HCT116 (cell line): ENCODE data around the gene INS. TPM values are rescaled to one million over a fixed set of nuclear protein-coding genes. Genes with fewer than 3 reads are reported as not detected.

ENCODE experiments used
- ATAC-seq: fragments of 200-7000 bp; cut with Tn5 transposase; 2 replicates; pipeline ENCODE4 v1.9.1; 2020; ENCODE audit warnings: mild to moderate bottlenecking, moderate library complexity
- BruUV-seq: library from RNA; stranded (reverse); fragments of 400-500 nt; replicated peaks from 2 replicates; lab custom pipeline; 2021; lab: Mats Ljungman, UMichigan
- CTCF ChIA-PET: fragments of 300-600 bp; sonication (Branson Sonifier 250); formaldehyde crosslinking; loops from one replicate; lab custom pipeline; 2021; ENCODE audit warnings: antibody characterized with exemption; lab: Charles Lee
- POLR2A ChIA-PET: fragments of 300-600, 350-600 bp; sonication (Branson Sonifier 250); formaldehyde crosslinking; loops from one replicate; lab custom pipeline; 2021; ENCODE audit warnings: antibody characterized with exemption; lab: Charles Lee
- RAD21 ChIA-PET, 2 experiments: fragments of 300-600 bp; sonication (Branson Sonifier 250); formaldehyde crosslinking; loops; one replicate each; lab custom pipeline; 2023; ENCODE audit warnings: low total read pairs in 2 of 2; ENCODE audit not compliant: uncharacterized antibody in 2 of 2, unreplicated experiment in 2 of 2, low non-redundant PET in 1 of 2; lab: Charles Lee
- DNase-seq: peaks from one replicate; pipeline ENCODE4 v3.0.0-alpha.2; 2010; ENCODE audit warnings: low read depth, low spot score
- H2AFZ ChIP-seq: fragments of 200-600 bp; shearing (Covaris generic), sonication (generic); 2 replicates; pipeline ENCODE4 v1.6.1; 2017; ENCODE audit warnings: low read depth, mixed run types, mixed read lengths, antibody characterized with exemption, low read length; ENCODE audit not compliant: poor library complexity, severe bottlenecking
- H3K27ac ChIP-seq: 2 replicates; pipeline ENCODE4 v1.5.1; 2012; ENCODE audit warnings: low read depth, low read length
- H3K27me3 ChIP-seq: fragments of 200-600 bp; sonication (generic); 2 replicates; pipeline ENCODE4 v1.6.1; 2016; ENCODE audit warnings: mixed run types, low read length, mixed read lengths; ENCODE audit not compliant: insufficient read depth
- H3K36me3 ChIP-seq, 2 experiments: fragments of 200-500 bp in 1 of 2; fragments of 200-600 bp in 1 of 2; sonication (Bioruptor generic) in 1 of 2; sonication (generic) in 1 of 2; 2 replicates each; pipeline versions ENCODE4 v1.5.1 to v1.6.1; 2014 to 2016; ENCODE audit warnings: low read length in 2 of 2, inconsistent platforms in 1 of 2, mixed read lengths in 1 of 2, mixed run types in 1 of 2; ENCODE audit not compliant: insufficient read depth in 2 of 2, control insufficient read depth in 1 of 2
- H3K4me1 ChIP-seq, 2 experiments: fragments of 200-600 bp in 1 of 2; sonication (generic) in 1 of 2; 2 replicates each; pipeline versions ENCODE4 v1.5.1 to v1.6.1; 2012 to 2017; ENCODE audit warnings: low read length in 2 of 2, inconsistent platforms in 1 of 2, mild to moderate bottlenecking in 1 of 2, mixed read lengths in 1 of 2, mixed run types in 1 of 2, moderate library complexity in 1 of 2; ENCODE audit not compliant: insufficient read depth in 2 of 2, control insufficient read depth in 1 of 2
- H3K4me2 ChIP-seq: fragments of 200-600 bp; sonication (generic); 2 replicates; pipeline ENCODE4 v1.6.1; 2017; ENCODE audit warnings: mixed run types, low read length, mixed read lengths
- H3K4me3 ChIP-seq, 2 experiments: fragments of 200-600 bp in 1 of 2; sonication (generic) in 1 of 2; replicated peaks in 1 of 2; 2 replicates each; pipeline ENCODE4 v1.5.1; 2011 to 2016; ENCODE audit warnings: low read length in 2 of 2, control low read depth in 1 of 2, low read depth in 1 of 2, mild to moderate bottlenecking in 1 of 2, mixed read lengths in 1 of 2, mixed run types in 1 of 2
- H3K79me2 ChIP-seq: fragments of 200-600 bp; sonication (generic); 2 replicates; pipeline ENCODE4 v1.6.1; 2017; ENCODE audit warnings: mild to moderate bottlenecking, mixed run types, low read length, moderate library complexity, mixed read lengths; ENCODE audit not compliant: insufficient read depth
- H3K9ac ChIP-seq: fragments of 200-600 bp; sonication (generic); 2 replicates; pipeline ENCODE4 v1.6.1; 2016; ENCODE audit warnings: low read length, mixed read lengths
- H3K9me2 ChIP-seq: fragments of 200-600 bp; sonication (generic), shearing (Covaris generic); 2 replicates; pipeline ENCODE4 v1.6.1; 2017; ENCODE audit warnings: mixed run types, mild to moderate bottlenecking, moderate library complexity; ENCODE audit not compliant: insufficient read depth
- H3K9me3 ChIP-seq, 2 experiments: fragments of 200-500 bp in 1 of 2; fragments of 200-600 bp in 1 of 2; sonication (Bioruptor generic) in 1 of 2; sonication (generic) in 1 of 2; 2 replicates each; pipeline ENCODE4 v1.6.1; 2014 to 2017; ENCODE audit warnings: low read length in 2 of 2, mixed read lengths in 2 of 2, inconsistent platforms in 1 of 2, low read depth in 1 of 2, mild to moderate bottlenecking in 1 of 2, mixed run types in 1 of 2, moderate library complexity in 1 of 2; ENCODE audit not compliant: control insufficient read depth in 1 of 2, insufficient read depth in 1 of 2
- H4K20me1 ChIP-seq: fragments of 200-600 bp; sonication (generic), shearing (Covaris generic); 2 replicates; pipeline ENCODE4 v1.6.1; 2017; ENCODE audit warnings: mixed run types, mild to moderate bottlenecking, moderate library complexity; ENCODE audit not compliant: insufficient read depth
- CBX3 ChIP-seq: IDR thresholded peaks from 2 replicates; pipeline ENCODE4 v1.6.1; 2012; ENCODE audit warnings: low read depth
- EGR1 ChIP-seq: IDR thresholded peaks from 2 replicates; pipeline ENCODE4 v1.6.1; 2012; ENCODE audit warnings: low read depth
- ELF1 ChIP-seq: IDR thresholded peaks from 2 replicates; pipeline ENCODE4 v1.6.1; 2012; ENCODE audit warnings: low read depth, borderline replicate concordance
- MAX ChIP-seq: IDR thresholded peaks from 2 replicates; pipeline ENCODE4 v1.6.1; 2012
- POLR2A ChIP-seq: IDR thresholded peaks from 2 replicates; pipeline ENCODE4 v1.7.0; 2011; ENCODE audit warnings: borderline replicate concordance; ENCODE audit not compliant: insufficient read depth, insufficient read length; ENCODE audit errors: extremely low read depth
- RAD21 ChIP-seq: IDR thresholded peaks from 2 replicates; pipeline ENCODE4 v1.6.1; 2012; ENCODE audit warnings: low read depth, mild to moderate bottlenecking
- REST ChIP-seq: IDR thresholded peaks from 2 replicates; pipeline ENCODE4 v1.6.1; 2012; ENCODE audit warnings: low read depth
- SP1 ChIP-seq: IDR thresholded peaks from 2 replicates; pipeline ENCODE4 v1.6.1; 2012; ENCODE audit warnings: low read depth
- YY1 ChIP-seq: IDR thresholded peaks from 2 replicates; pipeline ENCODE4 v1.6.1; 2011; ENCODE audit warnings: low read length, low read depth, moderate library complexity, mild to moderate bottlenecking; ENCODE audit not compliant: insufficient replicate concordance; ENCODE audit errors: extremely low read depth
- ZBTB33 ChIP-seq: IDR thresholded peaks from 2 replicates; pipeline ENCODE4 v1.6.1; 2011; ENCODE audit warnings: mild to moderate bottlenecking, low read length, moderate library complexity; ENCODE audit not compliant: insufficient replicate concordance; ENCODE audit errors: extremely low read depth
- intact Hi-C: fragments of 100-400 bp; cut with micrococcal nuclease; formaldehyde crosslinking; loops from 2 replicates; pipeline ENCODE4 v1.10.0; 2022
- total RNA-seq: library from RNA; stranded (reverse); gene quantifications from one replicate; pipeline ENCODE4 v1.2.1, GENCODE V29; 2021; ENCODE audit not compliant: unreplicated experiment

INS gene
- total RNA-seq, 1 experiment from 2014 or later = 0.44 TPM

- no peak overlapping the region for H3K4me2 ChIP-seq
- H3K79me2 ChIP-seq = no peaks in the 10 kb centered on the region
- RAD21 ChIA-PET = no interaction called here
- CTCF ChIA-PET = no interaction called here
- H2AFZ ChIP-seq = no peak overlapping the region
- no peaks in the 10 kb centered on the region for H3K36me3 ChIP-seq
- DNase-seq (no peak), ATAC-seq (no peak)
- H3K27ac ChIP-seq = no peak overlapping the region
- H3K9ac ChIP-seq = no peak overlapping the region
- POLR2A ChIA-PET = no interaction called here
- no peak overlapping the region for H3K4me3 ChIP-seq
- TF ChIP-seq YY1 = no peak
- intact Hi-C loops = no loop called here
- H3K9me3 ChIP-seq = no peaks in the 10 kb centered on the region
- no peaks in the 10 kb centered on the region for H4K20me1 ChIP-seq
- no peaks in the 10 kb centered on the region for H3K9me2 ChIP-seq
- no peaks in the 10 kb centered on the region for H3K4me1 ChIP-seq
- H3K27me3 ChIP-seq = no peaks in the 10 kb centered on the region
- BruUV-seq = no TSS peak
Observed at GRCh38 chr11:2129308-2129698, 31.7 kb downstream of the INS start.

- H3K27ac ChIP-seq = no peak overlapping the region
- H2AFZ ChIP-seq = no peak overlapping the region
- no peaks in the 10 kb centered on the region for H4K20me1 ChIP-seq
- no peaks in the 10 kb centered on the region for H3K36me3 ChIP-seq
- no peak for ATAC-seq
- ChIA-PET POLR2A (no interaction called here), RAD21 (no interaction called here), CTCF (no interaction called here)
- no peaks in the 10 kb centered on the region for H3K9me3 ChIP-seq
- H3K79me2 ChIP-seq = no peaks in the 10 kb centered on the region
- H3K4me1 ChIP-seq = no peaks in the 10 kb centered on the region
- intact Hi-C loops = no loop called here
- H3K4me2 ChIP-seq = no peak overlapping the region
- no peak overlapping the region for H3K4me3 ChIP-seq
- DNase-seq = no peak
- no peaks in the 10 kb centered on the region for H3K27me3 ChIP-seq
- TF ChIP-seq ELF1 (no peak), RAD21 (no peak), MAX (no peak), EGR1 (no peak), SP1 (no peak), CBX3 (no peak), REST (no peak), YY1 (no peak), ZBTB33 (no peak), POLR2A (no peak)
- BruUV-seq = no TSS peak
- no peak overlapping the region for H3K9ac ChIP-seq
- no peaks in the 10 kb centered on the region for H3K9me2 ChIP-seq
Observed at GRCh38 chr11:2128511-2129307, 32.3 kb downstream of the INS start.
